Mesenchymal stem cell (in vitro differentiated cells and primary cell): Measurements from ENCODE around the gene LSM10.

Experiments used
- DNase-seq: peaks from one replicate; pipeline ENCODE4 v3.0.0-alpha.2; 2013
- H2AFZ ChIP-seq: one replicate; pipeline ENCODE4 v1.6.1; 2013; ENCODE audit warnings: low read depth, mild to moderate bottlenecking, control low read depth, inconsistent platforms, low read length, moderate library complexity
- H2AK5ac ChIP-seq: 2 replicates; pipeline ENCODE4 v1.6.1; 2013; ENCODE audit warnings: low read length, moderate library complexity, mild to moderate bottlenecking, inconsistent platforms; ENCODE audit not compliant: severe bottlenecking
- H2BK120ac ChIP-seq: one replicate; pipeline ENCODE4 v1.6.1; 2013; ENCODE audit warnings: low read depth, mild to moderate bottlenecking, inconsistent platforms, low read length, moderate library complexity
- H2BK12ac ChIP-seq, 2 experiments: one replicate each; pipeline ENCODE4 v1.6.1; 2013; ENCODE audit warnings: inconsistent platforms in 2 of 2, low read length in 2 of 2, mild to moderate bottlenecking in 2 of 2, moderate library complexity in 2 of 2, control low read depth in 1 of 2
- H2BK15ac ChIP-seq: one replicate; pipeline ENCODE4 v1.6.1; 2013; ENCODE audit warnings: mild to moderate bottlenecking, low read depth, inconsistent platforms; ENCODE audit not compliant: poor library complexity, severe bottlenecking
- H2BK5ac ChIP-seq: 2 replicates; pipeline ENCODE4 v1.6.1; 2013; ENCODE audit warnings: low read depth, mild to moderate bottlenecking, low read length, control low read depth, inconsistent platforms; ENCODE audit not compliant: poor library complexity, severe bottlenecking
- H3K14ac ChIP-seq, 2 experiments: one replicate each; pipeline ENCODE4 v1.6.1; 2013; ENCODE audit warnings: inconsistent platforms in 2 of 2, low read length in 2 of 2, control low read depth in 1 of 2, mild to moderate bottlenecking in 1 of 2, moderate library complexity in 1 of 2
- H3K18ac ChIP-seq, 2 experiments: one replicate each; pipeline ENCODE4 v1.6.1; 2013; ENCODE audit warnings: inconsistent platforms in 2 of 2, low read length in 2 of 2, control low read depth in 1 of 2, low read depth in 1 of 2, mild to moderate bottlenecking in 1 of 2
- H3K23ac ChIP-seq, 2 experiments: one replicate each; pipeline ENCODE4 v1.6.1; 2013; ENCODE audit warnings: inconsistent platforms in 2 of 2, low read length in 2 of 2, mild to moderate bottlenecking in 2 of 2, moderate library complexity in 2 of 2, control low read depth in 1 of 2
- H3K27ac ChIP-seq: 2 replicates; pipeline ENCODE4 v1.5.1; 2013; ENCODE audit warnings: mild to moderate bottlenecking, moderate library complexity, low read length, control low read depth, inconsistent platforms; ENCODE audit not compliant: poor library complexity, severe bottlenecking
- H3K27me3 ChIP-seq, 2 experiments: 2 replicates each; pipeline versions ENCODE4 v1.6.1 to v1.7.0; 2013; ENCODE audit warnings: low read length in 2 of 2, mild to moderate bottlenecking in 2 of 2, moderate library complexity in 2 of 2, control low read depth in 1 of 2, inconsistent platforms in 1 of 2; ENCODE audit not compliant: control insufficient read depth in 1 of 2, insufficient read depth in 1 of 2
- H3K36me3 ChIP-seq, 2 experiments: 2 replicates each; pipeline versions ENCODE4 v1.6.1 to v1.7.0; 2013; ENCODE audit warnings: low read length in 2 of 2, control low read depth in 1 of 2, inconsistent platforms in 1 of 2, low read depth in 1 of 2, mild to moderate bottlenecking in 1 of 2; ENCODE audit not compliant: insufficient read depth in 2 of 2, control insufficient read depth in 1 of 2
- H3K4ac ChIP-seq, 2 experiments: one replicate each; pipeline ENCODE4 v1.6.1; 2013; ENCODE audit warnings: inconsistent platforms in 2 of 2, low read length in 2 of 2, mild to moderate bottlenecking in 2 of 2, moderate library complexity in 2 of 2, control low read depth in 1 of 2, low read depth in 1 of 2
- H3K4me1 ChIP-seq: 2 replicates; pipeline ENCODE4 v1.6.1; 2013; ENCODE audit warnings: low read depth, low read length, control low read depth; ENCODE audit not compliant: control insufficient read depth, insufficient read depth
- H3K4me2 ChIP-seq: 2 replicates; pipeline ENCODE4 v1.6.1; 2013; ENCODE audit warnings: low read length, mild to moderate bottlenecking, inconsistent platforms; ENCODE audit not compliant: poor library complexity, severe bottlenecking
- H3K4me3 ChIP-seq, 2 experiments: 2 replicates each; pipeline versions ENCODE4 v1.5.1 to v1.7.0; 2013; ENCODE audit warnings: low read length in 2 of 2, mild to moderate bottlenecking in 2 of 2, control low read depth in 1 of 2, low read depth in 1 of 2; ENCODE audit not compliant: insufficient read depth in 1 of 2
- H3K79me1 ChIP-seq: replicated peaks from 2 replicates; pipeline ENCODE4 v1.6.1; 2013; ENCODE audit warnings: mild to moderate bottlenecking, control low read depth, low read length, inconsistent platforms; ENCODE audit not compliant: poor library complexity, severe bottlenecking
- H3K9ac ChIP-seq: 2 replicates; pipeline ENCODE4 v1.7.0; 2013; ENCODE audit warnings: mild to moderate bottlenecking, low read length, moderate library complexity
- H3K9me3 ChIP-seq: 2 replicates; pipeline ENCODE4 v1.7.0; 2013; ENCODE audit warnings: mild to moderate bottlenecking, low read length; ENCODE audit not compliant: control insufficient read depth
- H4K8ac ChIP-seq: one replicate; pipeline ENCODE4 v1.6.1; 2013; ENCODE audit warnings: inconsistent platforms, mild to moderate bottlenecking, low read length, moderate library complexity
- H4K91ac ChIP-seq: one replicate; pipeline ENCODE4 v1.6.1; 2013; ENCODE audit warnings: mild to moderate bottlenecking, low read length, inconsistent platforms
- WGBS: methylation state at CpG from one replicate; pipeline ENCODE4 v1.1.7; 2013; ENCODE audit warnings: mixed read lengths; 5-methylcytosine and 5-hydroxymethylcytosine counted together

The LSM10 gene

DNA sequence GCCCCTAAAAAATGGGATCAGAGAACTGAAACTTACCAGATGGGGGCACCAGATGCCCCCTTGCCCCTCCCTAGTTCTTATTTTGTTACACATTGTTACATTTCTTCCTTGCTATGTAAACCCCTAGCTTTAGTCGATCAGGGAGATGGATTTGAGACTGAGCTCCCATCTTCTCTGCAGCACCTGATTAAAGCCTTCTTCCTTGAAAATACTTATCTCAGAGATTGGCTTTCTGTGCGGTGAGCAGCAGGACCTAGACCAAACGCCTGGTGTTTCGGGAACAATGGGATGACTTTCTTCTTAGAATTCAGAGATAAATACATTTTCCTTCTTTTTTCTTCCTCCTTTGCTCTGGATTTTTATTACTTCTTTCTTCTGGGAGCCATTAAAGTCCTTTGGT lies 16.7 kb upstream of the LSM10 start:
- H3K4me2 ChIP-seq = no peak overlapping the region
- no peak overlapping the region for H2BK12ac ChIP-seq
- H2BK5ac ChIP-seq = no peak overlapping the region
- H3K4me1 ChIP-seq = peaks cover 4% of the 10 kb centered on the region
- DNase-seq = no peak
- no peak overlapping the region for H4K91ac ChIP-seq
- H3K79me1 ChIP-seq = peaks cover 1% of the 10 kb centered on the region
- H2BK120ac ChIP-seq = no peak overlapping the region
- no peak overlapping the region for H4K8ac ChIP-seq
- no peaks in the 10 kb centered on the region for H3K27me3 ChIP-seq
- H3K4ac ChIP-seq = no peak overlapping the region
- no peak overlapping the region for H2AK5ac ChIP-seq
- no peak overlapping the region for H3K9ac ChIP-seq
- H3K23ac ChIP-seq = no peak overlapping the region
- H3K18ac ChIP-seq = no peak overlapping the region
- peaks cover 16 to 25% of the 10 kb centered on the region in 2 experiments for H3K36me3 ChIP-seq
- H2BK15ac ChIP-seq = no peak overlapping the region
- H3K9me3 ChIP-seq = no peaks in the 10 kb centered on the region
- 91% methylated on average over 3 of the region's 4 CpGs for WGBS
- H2AFZ ChIP-seq = no peak overlapping the region
- H3K4me3 ChIP-seq = no peak overlapping the region
- no peak overlapping the region for H3K27ac ChIP-seq
- H3K14ac ChIP-seq = no peak overlapping the region

DNA sequence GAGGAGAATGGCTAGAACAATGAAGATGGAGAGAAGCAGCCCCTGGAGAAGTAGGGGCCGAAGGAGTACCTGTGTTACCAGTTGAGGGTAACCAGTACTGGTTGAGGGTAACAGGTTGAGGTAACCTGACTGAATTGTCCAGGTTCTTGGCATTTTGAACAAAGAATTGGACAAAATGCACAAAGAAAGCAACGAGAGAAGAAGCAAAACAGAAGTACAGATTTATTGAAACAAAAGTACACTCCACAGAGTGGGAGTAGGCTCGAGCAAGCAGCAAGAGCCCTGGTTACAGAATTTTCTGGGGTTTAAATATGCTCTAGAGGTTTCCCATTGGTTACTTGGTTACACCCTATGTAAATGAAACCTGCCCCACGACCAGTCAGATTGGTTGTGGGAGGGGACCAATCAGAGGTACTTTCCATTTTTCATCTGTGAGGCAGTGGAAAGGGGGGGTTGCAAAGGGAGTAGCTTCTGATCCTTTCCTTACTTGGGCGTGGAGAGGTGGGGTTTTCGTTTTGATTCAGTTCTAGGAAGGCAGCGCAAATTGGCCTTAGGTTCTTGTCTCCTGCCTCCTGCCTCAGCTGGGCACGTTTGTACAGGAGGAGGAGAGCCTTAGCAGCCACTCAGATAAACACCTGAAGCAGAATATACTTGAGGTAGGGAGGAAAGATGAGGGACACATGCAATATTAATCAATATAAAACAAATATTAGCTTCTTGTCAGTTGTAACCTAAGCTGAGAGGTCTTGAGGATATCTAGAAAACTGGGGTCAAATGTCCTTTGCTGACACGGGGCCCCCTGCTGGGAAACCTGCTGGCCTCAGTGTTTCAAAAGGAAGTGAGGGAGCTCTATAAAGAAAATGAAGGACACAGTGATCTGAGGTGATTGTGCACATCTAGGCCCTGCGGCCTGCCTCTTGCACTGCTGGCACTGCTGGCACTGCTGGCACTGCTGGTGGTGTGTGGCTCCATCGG lies 14.3 kb upstream of the LSM10 start:
- Histone ChIP-seq H3K79me1 (peaks cover 1% of the 10 kb centered on the region), H2BK12ac (no peak overlapping the region), H3K9me3 (no peaks in the 10 kb centered on the region), H3K14ac (no peak overlapping the region), H3K18ac (no peak overlapping the region), H3K4me1 (peaks cover 4% of the 10 kb centered on the region), H2BK120ac (no peak overlapping the region), H3K4ac (no peak overlapping the region), H3K36me3 (peaks cover 17 to 26% of the 10 kb centered on the region in 2 experiments), H3K27me3 (no peaks in the 10 kb centered on the region), H3K27ac (no peak overlapping the region), H2AFZ (no peak overlapping the region), H3K23ac (no peak overlapping the region), H2AK5ac (no peak overlapping the region), H3K4me3 (no peak overlapping the region), H3K9ac (no peak overlapping the region), H2BK5ac (no peak overlapping the region), H4K8ac (no peak overlapping the region), H2BK15ac (no peak overlapping the region), H3K4me2 (no peak overlapping the region), H4K91ac (no peak overlapping the region)
- DNase-seq = peak; percentile 61
- 87% methylated on average over 11 of the region's 11 CpGs for WGBS

DNA sequence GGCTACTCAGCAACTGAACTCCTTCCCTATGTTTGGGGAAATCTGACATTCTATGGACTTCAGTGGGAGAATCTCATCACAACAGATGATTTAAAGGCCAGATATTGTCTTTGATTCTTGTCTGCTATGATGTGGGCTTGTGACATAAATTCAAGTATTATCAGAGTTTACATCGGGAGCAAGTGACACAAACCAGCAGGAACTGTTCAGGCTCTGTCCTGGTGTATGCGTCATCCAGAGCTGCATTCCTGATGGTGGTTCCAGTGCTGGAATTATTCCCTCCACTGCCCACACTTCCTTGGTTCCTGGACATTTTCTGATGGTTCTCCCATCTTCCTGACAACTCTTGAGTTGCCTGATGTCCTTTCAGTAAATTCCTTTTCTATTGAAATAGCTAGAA lies 10.8 kb upstream of the LSM10 start:
- H3K79me1 ChIP-seq = peaks cover 3% of the 10 kb centered on the region
- H3K9me3 ChIP-seq = no peaks in the 10 kb centered on the region
- no peak overlapping the region for H4K91ac ChIP-seq
- H3K18ac ChIP-seq = no peak overlapping the region
- no peak overlapping the region for H3K9ac ChIP-seq
- peaks cover 1% of the 10 kb centered on the region for H3K4me1 ChIP-seq
- H2AFZ ChIP-seq = no peak overlapping the region
- H3K27me3 ChIP-seq = no peaks in the 10 kb centered on the region
- H3K36me3 ChIP-seq = peaks cover 9 to 22% of the 10 kb centered on the region in 2 experiments
- H3K4me2 ChIP-seq = no peak overlapping the region
- no peak overlapping the region for H2BK15ac ChIP-seq
- no peak overlapping the region for H3K14ac ChIP-seq
- H3K4ac ChIP-seq = no peak overlapping the region
- no peak overlapping the region for H3K4me3 ChIP-seq
- H2BK12ac ChIP-seq = no peak overlapping the region
- 21% methylated on average over 2 of the region's 2 CpGs for WGBS
- no peak overlapping the region for H4K8ac ChIP-seq
- H2BK5ac ChIP-seq = no peak overlapping the region
- peak; percentile 85 for DNase-seq
- H3K27ac ChIP-seq = peak overlapping the region; percentile 25
- no peak overlapping the region for H2BK120ac ChIP-seq
- H2AK5ac ChIP-seq = no peak overlapping the region
- no peak overlapping the region for H3K23ac ChIP-seq

DNA sequence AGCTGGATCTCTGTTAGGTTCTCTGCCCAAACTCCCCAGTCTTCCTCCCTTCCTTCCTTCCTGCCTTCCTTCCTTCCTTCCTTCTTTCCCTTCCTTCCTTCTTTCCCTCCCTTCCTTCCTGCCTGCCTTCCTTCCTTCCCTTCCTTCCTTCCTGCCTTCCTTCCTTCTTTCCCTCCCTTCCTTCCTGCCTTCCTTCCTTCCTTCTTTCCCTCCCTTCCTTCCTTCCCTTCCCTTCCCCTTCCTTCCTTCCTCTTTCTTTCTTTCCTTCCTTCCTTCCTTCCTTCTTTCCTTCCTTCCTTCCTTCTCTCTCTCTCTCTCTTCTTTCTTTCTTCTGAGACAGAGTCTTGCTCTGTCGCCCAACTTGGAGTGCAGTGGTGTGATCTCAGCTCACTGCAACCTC lies 8.7 kb upstream of the LSM10 start:
- H3K27ac ChIP-seq = no peak overlapping the region
- WGBS = 86% methylated on average over 1 of the region's 1 CpG

More for the DNA sequence above, 8.7 kb upstream of the LSM10 start:
- Histone ChIP-seq H4K8ac (no peak overlapping the region), H3K9ac (no peak overlapping the region), H3K27me3 (no peaks in the 10 kb centered on the region), H3K79me1 (peaks cover 10% of the 10 kb centered on the region), H3K4me2 (no peak overlapping the region), H2AFZ (no peak overlapping the region), H3K4me3 (no peak overlapping the region), H3K36me3 (peaks cover 9 to 16% of the 10 kb centered on the region in 2 experiments), H3K23ac (no peak overlapping the region), H2BK5ac (no peak overlapping the region), H2BK12ac (no peak overlapping the region), H3K9me3 (no peaks in the 10 kb centered on the region), H3K4ac (no peak overlapping the region), H4K91ac (no peak overlapping the region), H3K18ac (no peak overlapping the region), H3K4me1 (peaks cover 7% of the 10 kb centered on the region), H3K14ac (no peak overlapping the region), H2BK120ac (no peak overlapping the region), H2BK15ac (no peak overlapping the region), H2AK5ac (no peak overlapping the region)
- DNase-seq = no peak
